ENCODE measurements around the gene FUT7.

Gene FUT7

GRCh38 chr9:137031904-137032640 lies at the start of gene FUT7:
Gene FUT7 (minus strand): TSS chr9:137032088. CDS start chr9:137031991, 97 bp downstream.
- DNase-seq (ENCODE audit: low read depth), result no peak

GRCh38 chr9:137080260-137081122 lies 48.6 kb upstream of the FUT7 start:
- H3K4me3 ChIP-seq (ENCODE audit: low read depth, low read length), result no peak overlapping the region
- DNase-seq (ENCODE audit: low read depth), result no peak

More at GRCh38 chr9:137031904-137032640, at the start of gene FUT7:
- H3K4me3 ChIP-seq (ENCODE audit: low read depth, low read length), result no peak within 1 kb of the TSS

GRCh38 chr9:137079401-137079787 lies 47.5 kb upstream of the FUT7 start:
- no peak for DNase-seq (ENCODE audit: low read depth)
- no peak overlapping the region for H3K4me3 ChIP-seq (ENCODE audit: low read depth, low read length)

GRCh38 chr9:137078701-137079400 lies 47.0 kb upstream of the FUT7 start:
- DNase-seq (ENCODE audit: low read depth), result no peak
- peak overlapping the region; percentile 64 for H3K4me3 ChIP-seq (ENCODE audit: low read depth, low read length)

- no peak for DNase-seq (ENCODE audit: low read depth)
Measured at GRCh38 chr9:137077758-137078693, 46.1 kb upstream of the FUT7 start.

GRCh38 chr9:137077010-137077747 lies 45.3 kb upstream of the FUT7 start, which contains the start of gene UAP1L1:
Gene UAP1L1 (plus strand): TSS chr9:137077517. CDS start chr9:137077533, 16 bp downstream.
- no peak for DNase-seq (ENCODE audit: low read depth)
- peak within 1 kb of the TSS; percentile 64 for H3K4me3 ChIP-seq (ENCODE audit: low read depth, low read length)

More at GRCh38 chr9:137077758-137078693, 46.1 kb upstream of the FUT7 start:
- peak overlapping the region; percentile 64 for H3K4me3 ChIP-seq (ENCODE audit: low read depth, low read length)

GRCh38 chr9:137076636-137077009 lies 44.7 kb upstream of the FUT7 start:
- peak overlapping the region; percentile 40 for H3K4me3 ChIP-seq (ENCODE audit: low read depth, low read length)
- no peak for DNase-seq (ENCODE audit: low read depth)

GRCh38 chr9:137075275-137075775 lies 43.4 kb upstream of the FUT7 start:
- no peak for DNase-seq (ENCODE audit: low read depth)
- H3K4me3 ChIP-seq (ENCODE audit: low read depth, low read length), result no peak overlapping the region

- DNase-seq (ENCODE audit: low read depth), result no peak
- H3K4me3 ChIP-seq (ENCODE audit: low read depth, low read length), result no peak overlapping the region
Measured at GRCh38 chr9:137074657-137075274, 42.9 kb upstream of the FUT7 start.

- no peak overlapping the region for H3K4me3 ChIP-seq (ENCODE audit: low read depth, low read length)
- DNase-seq (ENCODE audit: low read depth), result no peak
Measured at GRCh38 chr9:137073992-137074399, 42.1 kb upstream of the FUT7 start.

GRCh38 chr9:137071282-137071681 lies 39.4 kb upstream of the FUT7 start:
- no peak overlapping the region for H3K4me3 ChIP-seq (ENCODE audit: low read depth, low read length)
- no peak for DNase-seq (ENCODE audit: low read depth)

- DNase-seq (ENCODE audit: low read depth), result no peak
- H3K4me3 ChIP-seq (ENCODE audit: low read depth, low read length), result peak overlapping the region; percentile 40
Measured at GRCh38 chr9:137070906-137071275, 39.0 kb upstream of the FUT7 start.

GRCh38 chr9:137070201-137070905 lies 38.5 kb upstream of the FUT7 start, which contains the start of gene SAPCD2:
Gene SAPCD2 (minus strand): TSS chr9:137070557. CDS start chr9:137070460, 97 bp downstream.
- peak within 1 kb of the TSS; percentile 40 for H3K4me3 ChIP-seq (ENCODE audit: low read depth, low read length)
- DNase-seq (ENCODE audit: low read depth), result peak; percentile 36

GRCh38 chr9:137069508-137070091 lies 37.7 kb upstream of the FUT7 start:
- peak overlapping the region; percentile 22 for H3K4me3 ChIP-seq (ENCODE audit: low read depth, low read length)
- no peak for DNase-seq (ENCODE audit: low read depth)

GRCh38 chr9:137068539-137069507 lies 36.9 kb upstream of the FUT7 start:
- H3K4me3 ChIP-seq (ENCODE audit: low read depth, low read length), result no peak overlapping the region
- DNase-seq (ENCODE audit: low read depth), result no peak

All from skeletal muscle cell (primary cell).